SK-MEL-5 (cell line): ENCODE measurements around the gene LSP1. TPM values are rescaled to one million over a fixed set of nuclear protein-coding genes. Genes with fewer than 3 reads are reported as not detected.
A peak's percentile ranks its signal among the peaks of the same experiment; 100 is the strongest.

Experiments
- DNase-seq: peaks from one replicate; pipeline ENCODE4 v3.0.0-alpha.2; 2016; ENCODE audit warnings: low read depth, low spot score
- in situ Hi-C: cut with HindIII; loops from 2 replicates; pipeline ENCODE4 v1.10.0; 2016; ENCODE audit warnings: low sequenced_read_pairs, high pct_unique_total_duplicates, low pct_unique_long_range_greater_than_20kb
- total RNA-seq: library from RNA; depleted of rRNA; stranded (reverse); fragments of >200 nt; shearing (Covaris generic); gene quantifications from 2 replicates; pipeline ENCODE4 v1.2.3, GENCODE V29; 2014

The LSP1 gene
- total RNA-seq, 1 experiment from 2014 or later: not detected

- DNase-seq: no peak
- in situ Hi-C loops: no loop called here
These were observed 30.1 kb upstream of the LSP1 start for GRCh38 chr11:1822648-1823375.

GRCh38 chr11:1823376-1824220 lies 29.3 kb upstream of the LSP1 start:
- in situ Hi-C loops: no loop called here

DNA sequence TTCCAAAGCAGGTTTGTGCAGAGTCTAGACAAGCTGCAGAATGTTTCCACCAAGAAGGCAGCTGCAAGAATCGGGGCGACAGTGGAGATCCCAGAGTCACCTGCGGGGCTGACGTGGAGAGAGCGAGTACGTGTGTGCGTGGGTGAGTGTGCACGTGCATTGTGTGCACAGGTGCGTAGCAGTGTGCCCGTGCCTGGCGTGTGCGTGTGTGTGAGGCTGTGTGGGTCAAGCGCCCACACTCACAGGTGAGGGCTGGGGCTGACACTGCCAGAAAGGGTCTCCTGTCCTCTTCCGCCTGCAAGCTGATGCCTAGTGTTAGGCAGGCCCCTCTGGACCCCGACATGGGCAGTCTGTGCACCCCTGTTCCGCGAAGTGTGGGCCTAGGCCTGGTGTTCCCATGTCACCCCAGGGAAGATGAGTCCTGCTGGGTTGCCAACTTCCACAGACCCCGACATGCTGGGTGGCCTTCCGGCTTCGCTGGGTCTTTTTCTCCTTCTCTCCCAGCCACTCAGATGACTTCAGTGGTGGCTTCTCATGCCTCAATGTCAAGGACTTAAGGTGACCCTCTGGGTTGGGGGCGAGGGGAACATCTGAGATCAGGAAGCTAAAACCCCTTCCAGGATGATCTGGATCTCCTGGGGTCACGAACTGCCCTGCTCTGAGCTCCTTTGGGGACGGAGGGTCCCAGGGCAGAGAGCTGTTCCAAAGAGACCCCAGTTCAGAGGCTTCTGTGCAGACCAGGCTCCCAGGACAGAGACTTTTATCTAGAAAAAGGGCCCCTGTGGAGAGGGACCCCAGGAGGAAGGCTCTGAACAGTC lies 28.5 kb upstream of the LSP1 start:
- in situ Hi-C loops: no loop called here
- DNase-seq: no peak

More at GRCh38 chr11:1823376-1824220, 29.3 kb upstream of the LSP1 start:
- no peak for DNase-seq

GRCh38 chr11:1825039-1825740 lies 27.7 kb upstream of the LSP1 start:
- DNase-seq: peak; percentile 66
- in situ Hi-C loops: no loop called here

DNA sequence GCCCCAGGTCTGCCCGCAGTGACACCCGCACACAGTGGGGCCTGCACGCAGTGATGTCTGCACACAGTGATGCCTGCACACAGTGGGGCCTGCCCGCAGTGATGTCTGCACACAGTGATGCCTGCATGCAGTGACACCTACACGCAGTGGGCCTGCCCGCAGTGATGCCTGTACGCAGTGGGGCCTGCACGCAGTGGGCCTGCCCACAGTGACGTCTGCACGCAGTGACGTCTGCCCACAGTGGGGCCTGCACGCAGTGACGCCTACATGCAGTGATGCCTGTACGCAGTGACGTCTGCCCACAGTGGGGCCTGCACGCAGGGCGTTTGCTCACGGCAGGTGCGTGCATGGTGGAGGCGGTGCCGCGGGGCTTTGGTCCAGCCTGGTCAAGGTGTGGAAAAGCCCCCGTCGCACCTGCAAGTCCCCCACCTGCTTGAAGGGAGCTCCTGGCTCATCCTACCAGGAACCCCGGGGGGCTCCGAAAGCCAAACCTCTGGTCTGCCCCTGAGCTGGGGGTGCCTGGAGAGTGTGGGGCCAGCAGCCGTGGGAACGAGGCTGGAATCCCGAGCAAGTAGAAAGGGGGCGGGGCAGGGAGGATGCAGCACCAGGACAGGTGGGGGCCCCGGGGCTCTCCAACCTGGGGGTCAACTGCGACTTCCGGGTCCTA lies 27.0 kb upstream of the LSP1 start:
- no peak for DNase-seq
- in situ Hi-C loops: no loop called here

DNA sequence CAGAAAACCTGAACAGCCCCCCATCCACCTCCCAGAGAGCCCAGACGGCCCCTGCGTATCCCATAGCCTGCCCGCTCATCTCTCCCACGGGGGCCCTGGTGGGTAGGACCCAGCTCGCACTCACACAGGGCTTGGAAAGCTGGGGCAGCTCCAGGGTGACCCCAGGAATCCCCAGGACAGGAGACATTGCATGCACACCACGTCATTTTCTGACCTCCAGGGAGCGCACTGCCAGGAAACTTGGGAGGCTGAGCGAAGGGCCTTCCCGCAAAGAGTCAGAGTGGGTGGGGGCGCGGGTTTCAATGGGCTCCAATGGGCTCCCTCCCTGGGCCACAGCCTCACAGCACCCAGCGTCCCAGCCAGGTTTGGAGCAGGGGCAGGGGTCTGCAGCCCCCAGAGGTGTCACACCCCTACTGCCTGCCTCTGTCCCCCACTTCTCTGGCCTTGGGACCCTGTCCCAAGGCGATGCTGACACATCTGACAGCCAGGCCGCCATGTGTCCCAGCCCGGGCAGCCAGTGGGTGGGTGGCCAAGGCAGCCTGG lies 26.3 kb upstream of the LSP1 start:
- peak; percentile 54 for DNase-seq

GRCh38 chr11:1827095-1827813 lies 25.6 kb upstream of the LSP1 start:
- DNase-seq: peak; percentile 87
- in situ Hi-C loops: no loop called here

More for the DNA sequence above, 26.3 kb upstream of the LSP1 start:
- in situ Hi-C loops: no loop called here

DNA sequence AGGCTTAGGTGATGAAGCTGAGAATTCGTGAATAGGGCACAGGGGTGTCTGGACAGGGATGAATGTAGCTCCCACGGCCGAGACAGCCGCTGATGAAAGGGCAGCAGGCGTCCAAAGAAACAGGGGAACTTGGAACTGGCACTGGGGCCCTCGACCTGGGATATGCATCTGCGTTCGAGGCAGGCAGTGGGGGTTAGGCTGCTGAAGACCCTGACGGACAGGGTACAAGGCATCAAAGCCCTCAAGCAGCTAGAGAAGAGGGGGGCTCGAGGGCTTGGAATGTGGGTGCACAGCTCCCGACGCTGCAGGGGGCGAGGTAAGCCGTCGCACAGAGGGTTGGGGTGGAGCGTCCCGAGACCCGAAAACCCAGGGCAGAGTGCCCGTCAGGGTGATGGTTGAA lies 25.0 kb upstream of the LSP1 start:
- no peak for DNase-seq
- in situ Hi-C loops: no loop called here

- in situ Hi-C loops: no loop called here
- DNase-seq: no peak
These were observed 24.3 kb upstream of the LSP1 start for GRCh38 chr11:1828542-1828941.

- peak; percentile 67 for DNase-seq
- in situ Hi-C loops: no loop called here
These were observed 23.7 kb upstream of the LSP1 start for GRCh38 chr11:1829039-1829820.

- no peak for DNase-seq
- in situ Hi-C loops: no loop called here
These were observed 22.9 kb upstream of the LSP1 start for GRCh38 chr11:1830004-1830321.

DNA sequence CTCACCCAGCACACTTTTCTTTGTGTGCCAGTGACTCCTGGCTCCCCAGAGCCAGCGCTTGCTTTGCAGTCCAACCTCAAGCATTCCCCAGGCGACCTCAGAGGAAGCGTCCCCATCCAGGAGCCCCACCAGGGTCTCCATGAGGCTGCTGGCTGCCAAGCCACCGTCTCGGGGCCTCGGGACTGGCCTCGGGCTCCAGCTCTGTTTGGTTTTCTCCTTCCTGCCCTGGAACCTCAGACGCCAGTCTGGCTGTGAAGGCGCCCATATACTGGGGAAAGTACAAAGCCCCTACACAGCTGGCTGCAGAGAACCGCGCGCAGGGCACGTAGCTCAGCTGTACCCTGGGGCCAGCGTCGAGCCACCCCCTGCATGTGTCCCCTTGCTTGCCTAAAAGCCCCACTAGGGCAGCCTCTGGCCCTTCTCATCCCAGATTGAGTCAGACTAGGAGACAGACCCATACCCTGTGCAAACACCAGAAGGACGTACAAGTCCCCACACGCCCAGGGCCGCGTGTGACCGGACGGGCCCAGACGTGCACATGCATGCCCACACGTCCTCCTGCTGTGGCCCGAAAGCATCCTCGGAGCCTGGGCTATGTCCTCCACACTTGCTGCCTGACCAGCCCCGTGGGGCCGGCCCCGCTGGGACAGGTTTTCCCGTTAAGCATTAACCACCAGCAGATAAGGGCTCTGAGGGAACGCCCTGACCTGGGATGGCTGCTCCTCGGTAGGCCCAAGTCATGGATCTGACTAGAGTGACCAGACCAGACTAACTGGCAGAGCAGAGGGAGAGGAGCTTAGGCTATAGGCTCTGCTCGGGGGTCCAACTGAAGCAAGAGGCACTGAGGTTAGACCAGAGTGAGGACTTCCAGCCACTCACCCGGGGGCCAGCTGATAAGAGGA lies 22.3 kb upstream of the LSP1 start:
- no peak for DNase-seq
- in situ Hi-C loops: no loop called here

- in situ Hi-C loops: no loop called here
- no peak for DNase-seq
These were observed 21.3 kb upstream of the LSP1 start for GRCh38 chr11:1831338-1832210.
